GM18505 (cell line): ENCODE measurements around the gene PAX8.
"Not testable (repeated sequence)": the region's sequence is repeated elsewhere in the genome, so short reads cannot be mapped to it uniquely, and the experiment has no call there.

ENCODE experiments used
- ATAC-seq: cut with Tn5 transposase; IDR thresholded peaks from one replicate; pipeline ENCODE4 v1.9.1; 2021; ENCODE audit not compliant: unreplicated experiment
- POLR2A ChIP-seq: IDR thresholded peaks from 4 replicates; pipeline ENCODE4 v1.6.1; 2011; ENCODE audit warnings: borderline replicate concordance; ENCODE audit not compliant: insufficient read depth, insufficient read length; ENCODE audit errors: extremely low read depth

Gene PAX8

DNA sequence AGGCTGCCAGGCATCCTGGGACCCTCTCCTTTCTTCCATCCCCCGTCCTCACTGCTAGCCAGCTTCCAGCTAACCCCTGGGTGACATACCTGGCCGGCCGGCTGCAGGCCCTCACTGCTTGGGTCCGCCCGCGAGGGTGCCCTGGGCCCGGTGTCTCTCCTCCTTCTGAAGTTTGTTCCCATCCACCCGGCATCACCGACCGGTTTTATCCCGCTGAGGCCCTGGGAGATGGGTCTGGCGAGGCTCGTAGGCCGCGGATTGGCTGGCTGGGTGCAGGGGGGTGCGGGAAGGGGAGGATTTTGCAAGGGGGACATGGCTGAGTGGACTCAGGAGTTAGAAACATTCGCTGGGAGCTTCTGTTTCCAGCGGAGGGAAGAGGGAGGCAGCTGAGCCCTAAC, at the start of gene PAX8:
PAX8 (minus strand) TSS at position 180 of the 398 bp plus-strand sequence. CDS start 527 bp downstream, outside the sequence.
- no peak for ATAC-seq

DNA sequence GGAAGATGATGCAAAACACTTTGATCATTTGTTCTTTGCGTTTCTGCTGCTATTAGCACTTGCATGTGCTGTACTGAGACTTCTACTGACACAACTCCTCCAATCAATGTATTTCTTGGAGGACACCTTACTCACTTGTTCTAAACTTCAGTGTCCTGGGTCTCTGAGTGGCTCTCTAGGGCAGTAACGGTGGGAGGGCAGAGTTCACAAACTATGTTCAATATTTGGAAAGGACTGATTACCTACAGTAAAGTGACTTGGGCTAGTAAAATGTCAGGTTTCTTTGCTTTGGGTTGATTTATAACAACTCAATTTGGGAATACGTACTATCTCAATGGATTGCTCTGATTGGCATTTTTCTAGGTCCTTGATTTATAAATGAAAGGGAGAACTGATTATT, 49.3 kb upstream of the PAX8 start:
- TF ChIP-seq POLR2A: no peak
- ATAC-seq: no peak

More for the DNA sequence above, at the start of gene PAX8:
- TF ChIP-seq POLR2A: no peak

DNA sequence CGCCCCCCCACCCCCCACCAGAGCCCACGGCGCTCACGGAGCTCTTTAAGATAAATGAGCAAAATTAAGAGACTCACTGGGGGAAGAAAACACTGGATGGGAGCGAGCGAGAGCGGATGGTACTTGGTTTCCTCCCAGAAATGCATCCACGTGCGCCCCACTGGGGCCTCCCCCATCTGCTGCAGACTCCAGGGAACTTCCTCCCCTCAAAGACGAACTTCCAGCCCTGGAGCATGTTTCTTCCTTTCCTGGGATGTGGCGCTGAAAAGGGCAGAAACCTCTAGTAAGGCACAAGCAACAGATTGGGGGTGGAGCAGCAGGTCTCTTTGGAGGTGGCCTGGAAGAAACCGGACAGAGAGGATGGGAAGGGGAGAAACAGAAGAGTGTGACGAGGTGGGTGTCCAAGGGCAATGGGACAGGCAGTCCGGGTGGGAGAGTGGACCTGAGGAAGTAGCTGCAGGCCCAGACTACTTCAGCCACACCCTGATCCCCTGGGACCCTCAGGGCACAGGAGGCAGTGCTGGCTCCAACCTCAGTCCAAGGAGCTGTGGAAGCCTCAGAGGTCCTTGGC, 46.5 kb upstream of the PAX8 start:
- ATAC-seq: not testable (repeated sequence)

DNA sequence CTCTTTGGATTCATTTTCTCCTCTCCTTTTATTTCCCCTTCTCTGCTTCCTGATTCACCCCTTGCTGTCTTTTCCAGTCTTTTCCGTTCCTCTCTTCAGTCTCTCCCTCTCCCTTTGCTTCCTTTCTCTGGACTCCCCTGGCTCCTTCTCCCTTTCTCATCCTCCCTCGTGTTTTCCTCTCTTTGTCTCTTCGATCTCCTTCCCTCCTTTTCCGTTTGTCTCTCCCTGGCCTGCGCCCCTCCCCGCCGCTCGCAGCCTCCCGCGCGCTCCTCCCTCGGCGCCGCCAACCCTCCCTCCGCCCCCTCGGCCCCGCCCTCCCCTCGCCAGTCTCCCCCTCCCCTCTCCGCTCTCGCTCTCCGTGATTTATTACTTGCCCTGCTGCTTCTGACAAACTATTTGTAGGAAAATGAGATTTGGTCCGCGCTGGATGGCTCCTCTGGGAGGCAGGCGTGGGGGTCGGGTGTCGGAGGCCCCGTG, 46.0 kb upstream of the PAX8 start:
- ATAC-seq: no peak
- no peak for TF ChIP-seq POLR2A

DNA sequence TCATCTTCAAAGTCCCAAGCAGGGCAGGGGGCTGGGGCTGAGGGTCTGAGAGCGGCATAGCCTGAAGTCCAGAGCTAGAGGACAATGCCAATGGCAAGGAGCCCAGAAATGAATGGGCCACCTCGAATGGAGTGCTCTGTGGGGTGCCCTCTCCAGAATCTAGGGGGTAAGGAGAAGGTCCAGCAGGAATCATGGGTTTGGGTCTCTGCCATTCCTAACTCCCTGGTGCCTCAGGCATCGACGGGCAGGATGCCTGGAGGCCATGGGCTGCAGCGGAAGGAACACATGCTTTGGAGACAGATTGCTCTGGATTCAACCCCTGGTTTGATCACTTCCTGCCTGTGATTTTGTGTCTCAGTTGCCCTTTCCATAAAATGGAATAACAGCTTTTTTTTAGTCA, 44.4 kb upstream of the PAX8 start:
- ATAC-seq: not testable (repeated sequence)

DNA sequence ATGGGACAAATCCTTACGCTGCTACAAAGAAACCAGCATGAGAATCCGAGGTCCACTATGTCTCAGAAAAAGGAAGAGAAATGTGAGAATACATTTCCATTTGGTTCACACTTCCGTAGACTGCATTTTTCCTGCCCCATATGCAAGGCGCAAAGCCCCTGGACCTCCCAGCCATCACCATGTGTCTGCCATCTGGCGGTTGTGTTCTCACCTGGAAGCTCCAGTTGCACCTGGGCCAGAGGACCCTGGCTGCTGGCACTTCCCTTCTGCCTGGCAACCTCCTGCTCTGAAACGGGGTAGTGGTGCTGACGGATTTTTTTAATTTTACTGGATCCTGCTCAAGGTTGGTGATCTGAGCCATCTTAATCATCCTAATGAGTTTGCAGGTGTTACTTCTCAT, 41.4 kb upstream of the PAX8 start:
- not testable (repeated sequence) for ATAC-seq

DNA sequence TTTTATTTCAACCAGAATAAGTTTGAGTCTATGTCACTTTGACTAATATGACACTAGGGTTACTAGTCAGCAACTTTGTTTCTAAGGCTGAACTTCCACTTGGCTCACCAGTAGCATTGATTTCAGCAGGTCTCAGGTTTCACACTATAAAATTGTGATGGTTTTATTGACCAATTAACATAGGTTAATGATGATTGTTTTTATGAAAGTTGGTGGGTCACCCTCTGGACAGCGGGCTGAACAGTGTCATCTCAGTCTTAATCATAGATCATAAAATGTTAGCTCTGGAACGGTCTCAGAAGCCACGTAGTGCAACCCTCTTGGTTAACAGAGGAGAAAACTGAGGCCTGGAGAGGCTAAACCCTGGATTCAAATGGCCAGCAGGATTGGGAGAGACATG, 40.2 kb upstream of the PAX8 start:
- ATAC-seq: not testable (repeated sequence)

DNA sequence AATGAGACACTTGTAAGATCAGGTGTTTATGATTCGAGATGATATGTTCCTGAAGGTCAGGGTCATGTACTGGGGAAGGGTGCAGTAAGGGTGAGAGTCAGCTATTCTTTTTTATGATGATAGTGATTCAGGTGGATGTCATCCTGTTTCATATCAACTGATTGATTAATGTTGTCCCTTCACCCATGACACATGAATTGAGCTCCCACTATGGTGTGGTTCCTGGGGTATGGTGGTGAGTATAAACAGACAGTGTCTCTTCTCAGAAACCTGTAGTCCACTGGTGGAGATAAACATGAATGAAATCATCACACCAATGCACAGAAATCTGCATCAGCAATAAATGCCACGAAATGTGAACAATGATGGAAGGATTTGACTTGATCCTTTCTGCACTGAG, 37.4 kb upstream of the PAX8 start:
- no peak for TF ChIP-seq POLR2A
- ATAC-seq: no peak

DNA sequence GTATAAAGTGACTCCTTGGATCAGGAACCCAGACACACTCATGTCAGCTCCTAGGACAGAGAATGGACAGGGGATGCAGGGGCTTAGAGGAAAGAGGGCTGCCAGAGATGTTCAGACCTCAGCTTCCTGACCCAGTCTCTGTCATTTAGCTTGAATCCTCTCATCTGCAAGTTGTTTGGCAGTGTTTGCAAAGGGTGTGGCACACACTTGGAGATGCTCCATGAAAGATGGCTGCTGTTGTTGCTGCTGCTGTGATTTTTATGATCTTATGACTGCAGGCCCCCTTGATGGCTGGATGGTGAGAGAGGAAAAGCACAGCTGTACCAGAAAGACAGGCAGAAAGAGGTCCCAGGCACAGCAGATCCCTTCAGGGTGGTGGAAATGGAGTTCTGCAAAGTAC, 35.9 kb upstream of the PAX8 start:
- ATAC-seq: not testable (repeated sequence)

DNA sequence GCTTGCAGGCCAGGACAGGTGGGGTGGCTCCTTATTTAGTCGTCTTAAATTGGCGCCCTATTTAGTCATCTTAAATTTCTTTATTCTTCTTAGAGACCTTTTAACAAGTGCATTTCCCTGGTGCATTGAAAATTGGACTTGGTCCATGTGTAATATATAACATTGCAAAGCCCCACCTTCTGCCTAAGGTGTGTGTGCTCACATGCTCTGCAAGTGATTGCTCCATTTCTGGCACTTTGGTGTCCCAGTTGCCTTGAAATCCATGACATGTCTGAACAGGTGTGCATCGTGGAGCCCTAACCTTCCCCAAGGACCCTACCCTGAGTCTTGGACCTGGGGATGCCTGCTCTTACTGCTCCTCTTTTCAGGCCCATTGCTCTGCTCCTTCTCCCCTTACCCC, 35.5 kb upstream of the PAX8 start:
- ATAC-seq: not testable (repeated sequence)

DNA sequence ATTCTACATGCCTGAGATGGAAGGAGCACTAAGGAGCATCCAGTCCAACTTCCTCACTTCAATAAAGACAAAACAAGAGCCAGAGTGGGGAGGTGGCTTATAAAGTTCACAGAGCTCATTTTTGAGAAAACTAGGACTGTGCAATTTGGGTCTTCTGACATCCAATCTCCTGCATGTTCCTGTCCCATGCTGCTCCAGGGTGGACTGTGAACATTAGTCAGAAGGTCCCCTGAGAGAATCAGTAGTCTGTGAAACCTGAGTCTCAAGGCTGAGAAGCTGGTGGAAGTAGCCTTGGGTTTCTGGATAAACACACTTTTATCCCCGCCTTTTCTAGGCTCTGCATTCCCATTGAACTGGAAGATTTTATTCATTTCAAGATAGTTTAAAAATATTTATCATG, 33.1 kb upstream of the PAX8 start:
- ATAC-seq: not testable (repeated sequence)

DNA sequence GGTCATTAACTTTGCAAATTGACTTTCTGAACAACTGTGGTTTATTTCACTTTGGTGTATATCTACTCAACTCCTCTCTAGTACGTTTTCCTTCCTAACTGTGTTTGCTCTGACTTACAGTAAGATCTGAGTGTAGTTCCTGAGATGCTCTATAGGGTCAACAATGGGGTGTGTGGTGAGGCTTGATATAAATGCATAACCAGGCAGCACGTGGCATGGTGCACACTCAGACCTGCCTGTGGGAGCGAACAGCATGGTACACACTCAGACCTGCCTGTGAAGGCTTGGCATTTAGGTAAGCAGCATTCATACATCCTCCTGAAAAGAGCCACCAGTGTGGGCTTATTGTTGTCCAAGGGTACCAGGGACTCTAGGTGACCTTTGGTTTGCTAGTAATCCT, 32.5 kb upstream of the PAX8 start:
- not testable (repeated sequence) for ATAC-seq

DNA sequence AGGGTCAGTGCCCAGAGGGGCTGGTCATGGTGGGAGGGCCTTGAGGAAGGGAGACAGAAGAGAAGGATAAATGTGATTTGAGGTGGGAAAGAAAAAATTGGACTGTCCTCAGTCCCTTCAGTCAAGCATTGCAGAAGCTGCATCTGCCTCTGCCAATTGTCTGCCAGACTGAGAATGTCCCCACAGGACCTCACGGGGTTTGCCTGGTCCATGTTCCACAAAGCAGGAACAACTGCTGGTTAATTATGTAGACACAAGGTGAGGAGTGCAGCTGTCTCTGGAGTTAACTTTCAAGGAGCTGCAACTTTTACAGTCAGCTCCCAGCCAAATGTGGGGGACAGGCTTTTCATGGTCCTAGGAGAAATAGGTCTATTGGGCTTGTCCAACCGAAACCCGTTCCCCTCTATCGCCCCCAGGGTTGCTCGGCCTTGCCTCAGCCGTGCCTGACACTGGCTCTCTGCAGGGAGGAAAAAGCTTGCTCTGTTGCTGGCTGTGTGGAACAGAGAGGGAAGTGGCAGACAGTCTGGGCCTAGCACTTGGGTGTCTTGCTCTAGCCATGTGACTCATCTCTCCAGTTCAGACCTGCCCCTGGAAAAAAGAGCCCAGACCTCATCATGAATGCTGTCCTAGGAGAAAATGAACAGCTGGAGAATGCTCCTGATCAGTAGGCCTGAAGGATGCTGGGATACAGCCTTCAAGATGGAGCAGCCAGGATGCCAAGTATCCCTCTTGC, 31.1 kb upstream of the PAX8 start:
- no peak for ATAC-seq
- TF ChIP-seq POLR2A: no peak

DNA sequence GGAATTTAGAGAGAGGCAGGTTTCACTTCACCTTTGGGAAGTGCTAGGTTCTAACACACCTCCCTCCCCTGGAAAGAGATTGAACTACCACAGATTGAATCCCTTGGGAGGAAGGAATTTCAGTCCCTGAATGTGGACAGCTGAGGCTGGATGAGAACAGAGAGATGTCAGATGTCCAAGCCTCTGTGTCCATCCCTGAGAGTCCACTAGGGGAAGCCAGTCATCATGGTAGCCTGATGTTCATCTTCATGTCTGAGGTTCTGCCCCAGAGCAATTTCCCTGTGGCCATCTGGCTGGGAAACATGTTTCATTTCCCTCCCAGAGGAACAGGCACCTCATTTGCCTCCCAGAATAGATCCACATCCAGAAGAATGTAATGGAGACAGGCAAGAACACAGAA, 30.1 kb upstream of the PAX8 start:
- not testable (repeated sequence) for ATAC-seq

DNA sequence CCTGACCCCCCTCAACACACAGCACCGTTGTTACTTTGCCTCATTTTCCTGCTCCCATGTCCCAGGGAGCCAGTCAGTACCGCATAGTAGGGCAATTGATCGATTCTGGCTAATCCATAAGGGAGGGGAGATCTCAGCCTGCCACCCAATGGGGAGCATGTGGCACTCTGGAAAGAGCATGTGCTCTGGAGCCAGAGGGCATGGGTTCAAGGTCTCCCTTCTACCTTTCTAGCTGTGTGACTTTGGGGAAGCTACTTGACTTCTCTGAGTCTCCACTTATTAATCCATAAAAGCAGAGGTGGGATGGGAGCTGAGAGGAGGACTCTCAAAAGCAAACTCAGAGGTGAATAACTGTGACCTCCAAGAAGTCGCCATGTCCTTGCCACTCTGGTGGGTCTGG, 27.5 kb upstream of the PAX8 start:
- ATAC-seq: not testable (repeated sequence)

DNA sequence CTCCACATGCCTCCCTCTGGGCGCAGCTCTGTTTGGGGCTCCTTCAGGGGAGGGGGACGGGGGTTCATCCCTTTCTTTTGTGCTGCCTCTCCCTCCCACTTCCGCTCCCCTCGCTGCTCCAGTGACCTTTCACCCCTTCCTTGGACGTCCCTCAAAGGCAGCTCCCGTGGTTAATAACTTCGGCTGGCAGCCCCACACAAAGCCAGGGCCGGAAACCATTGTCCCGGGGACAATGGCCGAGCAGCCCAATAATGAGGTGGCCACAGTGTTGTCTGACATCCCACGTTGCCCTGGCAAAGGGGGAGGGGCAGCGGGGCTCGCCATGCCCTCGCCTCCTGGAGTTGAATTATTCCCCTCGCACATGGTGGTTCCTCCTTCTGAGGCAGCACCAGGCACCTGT, 27.0 kb upstream of the PAX8 start:
- not testable (repeated sequence) for ATAC-seq
